ENCODE data around the gene RIT2.

RIT2 gene

GRCh38 chr18:43081396-43081795 is 34.1 kb downstream of the RIT2 start:
- DNase-seq (ENCODE audit: low read depth in 2 of 2, low spot score in 1 of 2): no peak

GRCh38 chr18:43080671-43081070 is 34.8 kb downstream of the RIT2 start:
- no peak for DNase-seq (ENCODE audit: low read depth in 2 of 2, low spot score in 1 of 2)

- DNase-seq (ENCODE audit: low read depth in 2 of 2, low spot score in 1 of 2): no peak
Observed at GRCh38 chr18:43079422-43079821, 36.1 kb downstream of the RIT2 start.

GRCh38 chr18:43078478-43079092 is 36.9 kb downstream of the RIT2 start:
- no peak for DNase-seq (ENCODE audit: low read depth in 2 of 2, low spot score in 1 of 2)

GRCh38 chr18:43077510-43078308 is 37.8 kb downstream of the RIT2 start:
- DNase-seq (ENCODE audit: low read depth in 2 of 2, low spot score in 1 of 2): no peak

- DNase-seq (ENCODE audit: low read depth in 2 of 2, low spot score in 1 of 2): no peak
Observed at GRCh38 chr18:43073771-43074170, 41.7 kb downstream of the RIT2 start.

- DNase-seq (ENCODE audit: low read depth in 2 of 2, low spot score in 1 of 2): no peak
Observed at GRCh38 chr18:43068781-43069180, 46.7 kb downstream of the RIT2 start.

- DNase-seq (ENCODE audit: low read depth in 2 of 2, low spot score in 1 of 2): no peak
Observed at GRCh38 chr18:43067570-43067969, 47.9 kb downstream of the RIT2 start.

GRCh38 chr18:43061816-43062215 is 53.7 kb downstream of the RIT2 start:
- DNase-seq (ENCODE audit: low read depth in 2 of 2, low spot score in 1 of 2): no peak

- no peak for DNase-seq (ENCODE audit: low read depth in 2 of 2, low spot score in 1 of 2)
Observed at GRCh38 chr18:43061318-43061717, 54.2 kb downstream of the RIT2 start.

- DNase-seq (ENCODE audit: low read depth in 2 of 2, low spot score in 1 of 2): no peak
Observed at GRCh38 chr18:43060020-43060419, 55.5 kb downstream of the RIT2 start.

GRCh38 chr18:43054815-43055519 is 60.5 kb downstream of the RIT2 start:
- no peak for DNase-seq (ENCODE audit: low read depth in 2 of 2, low spot score in 1 of 2)

GRCh38 chr18:43049021-43049420 is 66.5 kb downstream of the RIT2 start:
- DNase-seq (ENCODE audit: low read depth in 2 of 2, low spot score in 1 of 2): no peak

GRCh38 chr18:43046322-43046721 is 69.2 kb downstream of the RIT2 start:
- no peak for DNase-seq (ENCODE audit: low read depth in 2 of 2, low spot score in 1 of 2)

GRCh38 chr18:43043626-43044025 is 71.9 kb downstream of the RIT2 start:
- DNase-seq (ENCODE audit: low read depth in 2 of 2, low spot score in 1 of 2): no peak

- DNase-seq (ENCODE audit: low read depth in 2 of 2, low spot score in 1 of 2): no peak
Observed at GRCh38 chr18:43040281-43040680, 75.2 kb downstream of the RIT2 start.

- no peak for DNase-seq (ENCODE audit: low read depth in 2 of 2, low spot score in 1 of 2)
Observed at GRCh38 chr18:43034683-43035500, 80.6 kb downstream of the RIT2 start.

GRCh38 chr18:43031169-43031568 is 84.3 kb downstream of the RIT2 start:
- no peak for DNase-seq (ENCODE audit: low read depth in 2 of 2, low spot score in 1 of 2)

GRCh38 chr18:43029414-43029813 is 86.1 kb downstream of the RIT2 start:
- no peak for DNase-seq (ENCODE audit: low read depth in 2 of 2, low spot score in 1 of 2)

GRCh38 chr18:43022874-43023273 is 92.6 kb downstream of the RIT2 start:
- no peak for DNase-seq (ENCODE audit: low read depth in 2 of 2, low spot score in 1 of 2)

- no peak for DNase-seq (ENCODE audit: low read depth in 2 of 2, low spot score in 1 of 2)
Observed at GRCh38 chr18:43017622-43018021, 97.9 kb downstream of the RIT2 start.
